Endothelial cell of umbilical vein (primary cell): ENCODE results near the gene CRACR2A. TPM values are rescaled to one million over a fixed set of nuclear protein-coding genes. Genes with fewer than 3 reads are reported as not detected.

Source experiments
- BruUV-seq: library from RNA; stranded (reverse); fragments of 400-500 nt; replicated peaks from 2 replicates; lab custom pipeline; 2021; lab: Mats Ljungman, UMichigan
- CTCF ChIA-PET: fragments of 300-600, 350-600 bp; sonication (Branson Sonifier 250); formaldehyde crosslinking; loops from one replicate; lab custom pipeline; 2021; ENCODE audit warnings: antibody characterized with exemption, inconsistent platforms; lab: Charles Lee
- POLR2A ChIA-PET: fragments of 300-600, 350-600 bp; sonication (Branson Sonifier 250); formaldehyde crosslinking; loops from one replicate; lab custom pipeline; 2021; ENCODE audit warnings: antibody characterized with exemption, inconsistent platforms; lab: Charles Lee
- DNase-seq: peaks from one replicate; pipeline ENCODE4 v3.0.0-alpha.2; 2011; ENCODE audit warnings: low read depth, low spot score
- FAIRE-seq: peaks from 2 replicates; lab custom pipeline; 2011; peaks lifted over from hg19 to GRCh38; lab: Jason Lieb, UNC
- H2AFZ ChIP-seq: 2 replicates; pipeline ENCODE4 v1.6.0; 2012; ENCODE audit warnings: low read depth, low read length, control low read depth, inconsistent platforms
- H3K27ac ChIP-seq: 2 replicates; pipeline ENCODE4 v1.5.1; 2011; ENCODE audit warnings: low read depth, mild to moderate bottlenecking, control low read depth, low read length, moderate library complexity; ENCODE audit not compliant: insufficient read depth
- H3K27me3 ChIP-seq, 2 experiments: 2 replicates each; pipeline versions ENCODE4 v1.6.0 to v1.6.1; 2011; ENCODE audit warnings: low read length in 2 of 2, mixed read lengths in 1 of 2; ENCODE audit not compliant: control insufficient read depth in 2 of 2, insufficient read depth in 2 of 2
- H3K36me3 ChIP-seq, 2 experiments: 2 replicates in 1 of 2; 3 replicates in 1 of 2; pipeline ENCODE4 v1.5.1; 2011; ENCODE audit warnings: low read length in 2 of 2, mild to moderate bottlenecking in 1 of 2, moderate library complexity in 1 of 2; ENCODE audit not compliant: control insufficient read depth in 2 of 2, insufficient read depth in 2 of 2; ENCODE audit errors: extremely low read depth in 1 of 2
- H3K4me1 ChIP-seq: 3 replicates; pipeline ENCODE4 v1.5.1; 2011; ENCODE audit warnings: mild to moderate bottlenecking, low read length; ENCODE audit not compliant: control insufficient read depth, insufficient read depth; ENCODE audit errors: extremely low read depth
- H3K4me2 ChIP-seq: 2 replicates; pipeline ENCODE4 v1.6.1; 2011; ENCODE audit warnings: low read length, control low read depth, mixed read lengths; ENCODE audit not compliant: insufficient read depth
- H3K4me3 ChIP-seq, 3 experiments: fragments of 200-600 bp in 1 of 3; sonication (generic), shearing (Covaris generic) in 1 of 3; replicated peaks in 1 of 3; 2 replicates each; pipeline ENCODE4 v1.5.1; 2011 to 2016; ENCODE audit warnings: control low read depth in 3 of 3, low read length in 3 of 3, mild to moderate bottlenecking in 2 of 3, inconsistent platforms in 1 of 3, low read depth in 1 of 3, moderate library complexity in 1 of 3; ENCODE audit not compliant: insufficient read depth in 1 of 3
- H3K79me2 ChIP-seq: 2 replicates; pipeline ENCODE4 v1.6.0; 2012; ENCODE audit warnings: low read length, inconsistent platforms; ENCODE audit not compliant: control insufficient read depth, insufficient read depth
- H3K9ac ChIP-seq: replicated peaks from 2 replicates; pipeline ENCODE3; 2011; ENCODE audit warnings: low read length, control low read depth; ENCODE audit not compliant: insufficient read depth; ENCODE audit errors: extremely low read depth
- H3K9me1 ChIP-seq: replicated peaks from 3 replicates; pipeline ENCODE4 v1.6.0; 2011; ENCODE audit warnings: mild to moderate bottlenecking, low read length; ENCODE audit not compliant: control insufficient read depth, insufficient read depth; ENCODE audit errors: extremely low read depth
- H3K9me3 ChIP-seq: replicated peaks from 2 replicates; pipeline ENCODE4 v1.5.1; 2012; ENCODE audit warnings: low read length, inconsistent platforms; ENCODE audit not compliant: control insufficient read depth, insufficient read depth
- H4K20me1 ChIP-seq: replicated peaks from 2 replicates; pipeline ENCODE3; 2011; ENCODE audit warnings: mild to moderate bottlenecking, low read length; ENCODE audit not compliant: control insufficient read depth, insufficient read depth; ENCODE audit errors: extremely low read depth
- EZH2 ChIP-seq: IDR thresholded peaks from 2 replicates; pipeline ENCODE4 v1.6.1; 2012; ENCODE audit warnings: borderline replicate concordance, low read depth, mild to moderate bottlenecking, moderate library complexity, low read length, inconsistent platforms; ENCODE audit not compliant: severe bottlenecking
- FOS ChIP-seq: IDR thresholded peaks from 2 replicates; pipeline ENCODE4 v1.6.1; 2011; ENCODE audit warnings: mild to moderate bottlenecking, low read length, moderate library complexity, borderline replicate concordance; ENCODE audit not compliant: insufficient read depth
- GATA2 ChIP-seq: IDR thresholded peaks from 2 replicates; pipeline ENCODE4 v1.7.0; 2011; ENCODE audit warnings: low read depth, mild to moderate bottlenecking, moderate library complexity, mixed read lengths, low read length; ENCODE audit not compliant: insufficient read length, insufficient read depth
- JUN ChIP-seq: IDR thresholded peaks from 2 replicates; pipeline ENCODE4 v1.6.1; 2011; ENCODE audit warnings: borderline replicate concordance, low read depth; ENCODE audit not compliant: insufficient read length, insufficient read depth
- MYC ChIP-seq: IDR thresholded peaks from one replicate; pipeline ENCODE4 v1.6.1; 2011; ENCODE audit warnings: mild to moderate bottlenecking, low read depth, low read length
- POLR2A ChIP-seq: IDR thresholded peaks from 2 replicates; pipeline ENCODE4 v1.6.1; 2012; ENCODE audit warnings: low read depth, mild to moderate bottlenecking, control low read depth, low read length
- POLR2AphosphoS5 ChIP-seq: IDR thresholded peaks from 2 replicates; pipeline ENCODE4 v1.6.1; 2012; ENCODE audit warnings: low read depth, mild to moderate bottlenecking, control low read depth, low read length, moderate library complexity; ENCODE audit not compliant: insufficient read depth
- dilution Hi-C: fragments of 300-500 bp; cut with MboI; formaldehyde crosslinking; loops from one replicate; pipeline ENCODE4 v1.15.0; 2019; ENCODE audit warnings: low sequenced_read_pairs; ENCODE audit not compliant: extremely low pct_ligation_motif_present
- intact Hi-C: fragments of 100-400 bp; cut with micrococcal nuclease; formaldehyde crosslinking; loops from one replicate; pipeline ENCODE4 v1.10.0; 2022
- polyA plus RNA-seq, 4 experiments: library from polyadenylated mRNA; depleted of rRNA in 3 of 4; stranded (reverse) in 3 of 4; unstranded in 1 of 4; fragments of >200 nt; gene quantifications; 2 replicates each; pipeline versions ENCODE4 v1.2.1 to v1.2.3, GENCODE V29; 2011 to 2012; ENCODE audit warnings: missing spikeins in 1 of 4
- total RNA-seq: library from RNA; stranded (reverse); gene quantifications from 2 replicates; pipeline ENCODE4 v1.2.3, GENCODE V29; 2021
- TF ChIP-seq, protein P1 (sequence below), 2 donors: IDR thresholded peaks; 1 replicate in 1 of 2; 2 replicates in 1 of 2; pipeline ENCODE4 v1.5.1; 2011; ENCODE audit warnings: low read length in 2 of 2, mild to moderate bottlenecking in 2 of 2, moderate library complexity in 2 of 2, control low read depth in 1 of 2, inconsistent platforms in 1 of 2, low read depth in 1 of 2; ENCODE audit not compliant: insufficient read depth in 1 of 2; ENCODE audit errors: extremely low read depth in 1 of 2
- TF ChIP-seq, protein P2 (sequence below): IDR thresholded peaks from 2 replicates; pipeline ENCODE4 v1.6.1; 2011; ENCODE audit not compliant: insufficient read depth, insufficient read length

Gene CRACR2A
- total and polyA plus RNA-seq, 2 donors (not counting 3 experiments of a cell fraction or from before 2014, with no cell fraction given): 4.4 to 15.9 TPM

DNA sequence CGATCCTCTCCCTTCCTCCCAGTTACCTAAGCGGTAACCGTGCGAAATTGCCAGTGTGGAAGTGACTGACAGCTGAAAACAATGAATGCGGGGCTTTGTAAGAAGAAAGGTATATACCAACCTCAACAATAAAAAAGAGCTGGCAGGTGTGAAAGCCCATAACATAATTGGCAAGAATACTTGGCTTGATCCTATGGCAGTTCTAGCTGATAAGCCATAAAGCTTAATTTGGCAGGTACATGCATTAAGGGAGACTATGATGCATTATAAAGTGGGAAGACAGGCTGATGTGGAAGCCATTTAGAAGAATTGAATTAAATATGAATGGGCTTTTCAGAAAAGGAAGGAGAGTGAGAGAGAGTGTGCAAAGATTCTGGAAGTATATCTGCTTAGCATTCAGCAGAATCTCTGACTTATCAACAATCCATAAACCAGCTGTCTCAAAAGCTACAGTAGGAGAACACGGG, 71.3 kb downstream of the CRACR2A start:
- FAIRE-seq: no peak
- dilution Hi-C loops (no loop called here), intact Hi-C loops (loop anchor here (1.0 kb wide), 1 partner anchor 339 kb away; no protein-coding TSS in a partner anchor)
- Histone ChIP-seq H3K9me1 (no peaks in the 10 kb centered on the region), H3K27ac (no peak overlapping the region), H2AFZ (no peak overlapping the region), H3K4me3 (no peak overlapping the region), H4K20me1 (no peaks in the 10 kb centered on the region), H3K27me3 (no peaks in the 10 kb centered on the region), H3K9me3 (no peaks in the 10 kb centered on the region), H3K4me2 (no peak overlapping the region), H3K79me2 (no peaks in the 10 kb centered on the region), H3K4me1 (no peaks in the 10 kb centered on the region), H3K36me3 (no peaks in the 10 kb centered on the region), H3K9ac (no peak overlapping the region)
- BruUV-seq: no TSS peak
- CTCF ChIA-PET: interaction anchor here (0.8 to 4.8 kb wide), 15 partner anchors 15 to 595 kb away, joined by 3 to 55 read pairs (median 4); partner anchors contain the start of gene CRACR2A
- POLR2A ChIA-PET: no interaction called here
- no peak for DNase-seq
- TF ChIP-seq, protein P1, sequence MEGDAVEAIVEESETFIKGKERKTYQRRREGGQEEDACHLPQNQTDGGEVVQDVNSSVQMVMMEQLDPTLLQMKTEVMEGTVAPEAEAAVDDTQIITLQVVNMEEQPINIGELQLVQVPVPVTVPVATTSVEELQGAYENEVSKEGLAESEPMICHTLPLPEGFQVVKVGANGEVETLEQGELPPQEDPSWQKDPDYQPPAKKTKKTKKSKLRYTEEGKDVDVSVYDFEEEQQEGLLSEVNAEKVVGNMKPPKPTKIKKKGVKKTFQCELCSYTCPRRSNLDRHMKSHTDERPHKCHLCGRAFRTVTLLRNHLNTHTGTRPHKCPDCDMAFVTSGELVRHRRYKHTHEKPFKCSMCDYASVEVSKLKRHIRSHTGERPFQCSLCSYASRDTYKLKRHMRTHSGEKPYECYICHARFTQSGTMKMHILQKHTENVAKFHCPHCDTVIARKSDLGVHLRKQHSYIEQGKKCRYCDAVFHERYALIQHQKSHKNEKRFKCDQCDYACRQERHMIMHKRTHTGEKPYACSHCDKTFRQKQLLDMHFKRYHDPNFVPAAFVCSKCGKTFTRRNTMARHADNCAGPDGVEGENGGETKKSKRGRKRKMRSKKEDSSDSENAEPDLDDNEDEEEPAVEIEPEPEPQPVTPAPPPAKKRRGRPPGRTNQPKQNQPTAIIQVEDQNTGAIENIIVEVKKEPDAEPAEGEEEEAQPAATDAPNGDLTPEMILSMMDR (IDR thresholded peaks at IDR 0.05; ENCODE audit: extremely low read depth in 1 of 2, insufficient read depth in 1 of 2, low read depth in 1 of 2, low read length in 2 of 2): no peak
- TF ChIP-seq POLR2AphosphoS5 (no peak), MYC (no peak), JUN (no peak), POLR2A (no peak), GATA2 (no peak), EZH2 (no peak), FOS (no peak)
- TF ChIP-seq, protein P2, sequence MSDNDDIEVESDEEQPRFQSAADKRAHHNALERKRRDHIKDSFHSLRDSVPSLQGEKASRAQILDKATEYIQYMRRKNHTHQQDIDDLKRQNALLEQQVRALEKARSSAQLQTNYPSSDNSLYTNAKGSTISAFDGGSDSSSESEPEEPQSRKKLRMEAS: no peak
